ENCODE results near the gene SUPT16H. TPM values are rescaled to one million over a fixed set of nuclear protein-coding genes. Genes with fewer than 3 reads are reported as not detected.

Gene SUPT16H
- total and polyA plus RNA-seq, 3 donors from 2014 or later = 99.5 to 112 (median 104) TPM

GRCh38 chr14:21320913-21321312, 62.9 kb downstream of the SUPT16H start:
- no peak for DNase-seq
- Histone ChIP-seq H3K9me3 (no peaks in the 10 kb centered on the region), H3K36me3 (ENCODE audit: low read depth, missing control alignments) (no peaks in the 10 kb centered on the region), H3K4me3 (no peak overlapping the region), H3K27ac (no peak overlapping the region), H3K27me3 (no peaks in the 10 kb centered on the region), H3K4me1 (no peaks in the 10 kb centered on the region)
- intact Hi-C loops (cut with DNase I; ENCODE audit: low total_unique reads) = no loop called here
- TF ChIP-seq POLR2A (IDR thresholded peaks at IDR 0.05) = no peak
- no peak for TF ChIP-seq CTCF (IDR thresholded peaks at IDR 0.05)
- whole genome bisulfite sequencing, 2 donors = 92 to 94% methylated on average over 2 of the region's 2 CpGs

GRCh38 chr14:21317398-21317797, 66.4 kb downstream of the SUPT16H start:
- Histone ChIP-seq H3K27me3 (no peaks in the 10 kb centered on the region), H3K36me3 (ENCODE audit: low read depth, missing control alignments) (no peaks in the 10 kb centered on the region), H3K4me1 (no peaks in the 10 kb centered on the region), H3K27ac (no peak overlapping the region), H3K9me3 (no peaks in the 10 kb centered on the region), H3K4me3 (no peak overlapping the region)
- no peak for DNase-seq
- TF ChIP-seq CTCF (IDR thresholded peaks at IDR 0.05) = no peak
- TF ChIP-seq POLR2A (IDR thresholded peaks at IDR 0.05) = no peak
- intact Hi-C loops (cut with DNase I; ENCODE audit: low total_unique reads) = no loop called here
- WGBS, 2 donors = 62 to 75% methylated on average over 3 of the region's 3 CpGs

- no peaks in the 10 kb centered on the region for H3K36me3 ChIP-seq (ENCODE audit: low read depth, missing control alignments)
- no peak overlapping the region for H3K4me3 ChIP-seq
- H3K4me1 ChIP-seq = no peaks in the 10 kb centered on the region
- no peak for DNase-seq
- WGBS, 2 donors = 86 to 89% methylated on average over 12 of the region's 12 CpGs
- no peaks in the 10 kb centered on the region for H3K9me3 ChIP-seq
- TF ChIP-seq CTCF (IDR thresholded peaks at IDR 0.05) = no peak
- no peak for TF ChIP-seq POLR2A (IDR thresholded peaks at IDR 0.05)
- intact Hi-C loops (cut with DNase I; ENCODE audit: low total_unique reads) = no loop called here
- no peak overlapping the region for H3K27ac ChIP-seq
- H3K27me3 ChIP-seq = no peaks in the 10 kb centered on the region
These were observed 70.3 kb downstream of the SUPT16H start for GRCh38 chr14:21313512-21313911.

GRCh38 chr14:21311614-21312013, 72.2 kb downstream of the SUPT16H start:
- TF ChIP-seq POLR2A (IDR thresholded peaks at IDR 0.05) = no peak
- TF ChIP-seq CTCF (IDR thresholded peaks at IDR 0.05) = no peak
- no peaks in the 10 kb centered on the region for H3K27me3 ChIP-seq
- no peak overlapping the region for H3K4me3 ChIP-seq
- DNase-seq = no peak
- no peak overlapping the region for H3K27ac ChIP-seq
- intact Hi-C loops (cut with DNase I; ENCODE audit: low total_unique reads) = no loop called here
- H3K9me3 ChIP-seq = no peaks in the 10 kb centered on the region
- H3K4me1 ChIP-seq = no peaks in the 10 kb centered on the region
- H3K36me3 ChIP-seq (ENCODE audit: low read depth, missing control alignments) = no peaks in the 10 kb centered on the region
- WGBS, 2 donors = 64 to 71% methylated on average over 2 of the region's 2 CpGs

GRCh38 chr14:21309956-21310355, 73.9 kb downstream of the SUPT16H start:
- no peaks in the 10 kb centered on the region for H3K9me3 ChIP-seq
- DNase-seq = no peak
- no peak overlapping the region for H3K27ac ChIP-seq
- H3K4me1 ChIP-seq = no peaks in the 10 kb centered on the region
- 87 to 89% methylated on average over 3 of the region's 3 CpGs for WGBS, 2 donors
- no peaks in the 10 kb centered on the region for H3K36me3 ChIP-seq (ENCODE audit: low read depth, missing control alignments)
- no peak for TF ChIP-seq CTCF (IDR thresholded peaks at IDR 0.05)
- TF ChIP-seq POLR2A (IDR thresholded peaks at IDR 0.05) = no peak
- H3K27me3 ChIP-seq = no peaks in the 10 kb centered on the region
- intact Hi-C loops (cut with DNase I; ENCODE audit: low total_unique reads) = no loop called here
- H3K4me3 ChIP-seq = no peak overlapping the region

Measured in testis (tissue), 3 donors.